NCI-H2196 (cell line): ENCODE measurements around the gene GOSR2.
A peak's percentile ranks its signal among the peaks of the same experiment; 100 is the strongest.

ENCODE experiments used
- DNase-seq: peaks from one replicate; lab custom pipeline; 2025; ENCODE audit not compliant: unreplicated experiment; lab: John Stamatoyannopoulos, UW

GOSR2 gene

GRCh38 chr17:46922804-46923635, at the start of gene GOSR2:
Gene GOSR2 (plus strand): TSS chr17:46923160. CDS start chr17:46923193, 33 bp downstream.
- DNase-seq = peak; percentile 95

GRCh38 chr17:46873941-46874645, 48.9 kb upstream of the GOSR2 start:
- DNase-seq = no peak

- DNase-seq = no peak
Observed at GRCh38 chr17:46874906-46875305, 48.1 kb upstream of the GOSR2 start.

- peak; percentile 86 for DNase-seq
Observed at GRCh38 chr17:46875849-46876352, 47.1 kb upstream of the GOSR2 start.

GRCh38 chr17:46876353-46876887, 46.5 kb upstream of the GOSR2 start:
- DNase-seq = peak; percentile 87

GRCh38 chr17:46876926-46877325, 46.0 kb upstream of the GOSR2 start:
- no peak for DNase-seq

GRCh38 chr17:46877466-46877865, 45.5 kb upstream of the GOSR2 start:
- no peak for DNase-seq

- no peak for DNase-seq
Observed at GRCh38 chr17:46878055-46878454, 44.9 kb upstream of the GOSR2 start.

- DNase-seq = no peak
Observed at GRCh38 chr17:46879101-46879500, 43.9 kb upstream of the GOSR2 start.

- DNase-seq = no peak
Observed at GRCh38 chr17:46881015-46881414, 41.9 kb upstream of the GOSR2 start.

- DNase-seq = no peak
Observed at GRCh38 chr17:46882666-46883065, 40.3 kb upstream of the GOSR2 start.

GRCh38 chr17:46883871-46884520, 39.0 kb upstream of the GOSR2 start:
- DNase-seq = no peak

GRCh38 chr17:46884552-46884951, 38.4 kb upstream of the GOSR2 start:
- DNase-seq = no peak

GRCh38 chr17:46885415-46886309, 37.3 kb upstream of the GOSR2 start:
- no peak for DNase-seq

- no peak for DNase-seq
Observed at GRCh38 chr17:46886310-46886663, 36.7 kb upstream of the GOSR2 start.

- DNase-seq = no peak
Observed at GRCh38 chr17:46887717-46888116, 35.2 kb upstream of the GOSR2 start.

GRCh38 chr17:46888727-46889126, 34.2 kb upstream of the GOSR2 start:
- no peak for DNase-seq

- no peak for DNase-seq
Observed at GRCh38 chr17:46889519-46889918, 33.4 kb upstream of the GOSR2 start.

GRCh38 chr17:46889992-46890564, 32.9 kb upstream of the GOSR2 start:
- DNase-seq = no peak

GRCh38 chr17:46890638-46891037, 32.3 kb upstream of the GOSR2 start:
- DNase-seq = no peak
